Nephron (organoid): ENCODE data around the gene DYNLT4.

ENCODE experiments used
- H3K27ac Mint-ChIP-seq, 3 experiments: 2 replicates each; pipeline ENCODE4 v1.8.0; 2020; ENCODE audit warnings: mixed read lengths in 3 of 3, mild to moderate bottlenecking in 2 of 3, moderate library complexity in 1 of 3
- H3K27me3 Mint-ChIP-seq: 2 replicates; pipeline ENCODE4 v1.8.0; 2021; ENCODE audit warnings: low read depth, mild to moderate bottlenecking, moderate library complexity, mixed read lengths
- H3K36me3 Mint-ChIP-seq: 2 replicates; pipeline ENCODE4 v1.8.0; 2020; ENCODE audit warnings: low read depth, mixed read lengths
- H3K4me1 Mint-ChIP-seq: 2 replicates; pipeline ENCODE4 v1.8.0; 2020; ENCODE audit warnings: mixed read lengths
- H3K4me3 Mint-ChIP-seq, 3 experiments: 2 replicates each; pipeline ENCODE4 v1.8.0; 2020; ENCODE audit warnings: mild to moderate bottlenecking in 3 of 3, mixed read lengths in 3 of 3, moderate library complexity in 2 of 3
- H3K9me3 Mint-ChIP-seq: 2 replicates; pipeline ENCODE4 v1.8.0; 2020; ENCODE audit warnings: mixed read lengths
- TF ChIP-seq, protein P1 (sequence below), 3 experiments: fragments of 200-600 bp; sonication (generic); IDR thresholded peaks; one replicate each; pipeline ENCODE4 v1.5.0; 2021; ENCODE audit warnings: antibody characterized with exemption in 3 of 3; ENCODE audit not compliant: unreplicated experiment in 3 of 3

Gene DYNLT4

DNA sequence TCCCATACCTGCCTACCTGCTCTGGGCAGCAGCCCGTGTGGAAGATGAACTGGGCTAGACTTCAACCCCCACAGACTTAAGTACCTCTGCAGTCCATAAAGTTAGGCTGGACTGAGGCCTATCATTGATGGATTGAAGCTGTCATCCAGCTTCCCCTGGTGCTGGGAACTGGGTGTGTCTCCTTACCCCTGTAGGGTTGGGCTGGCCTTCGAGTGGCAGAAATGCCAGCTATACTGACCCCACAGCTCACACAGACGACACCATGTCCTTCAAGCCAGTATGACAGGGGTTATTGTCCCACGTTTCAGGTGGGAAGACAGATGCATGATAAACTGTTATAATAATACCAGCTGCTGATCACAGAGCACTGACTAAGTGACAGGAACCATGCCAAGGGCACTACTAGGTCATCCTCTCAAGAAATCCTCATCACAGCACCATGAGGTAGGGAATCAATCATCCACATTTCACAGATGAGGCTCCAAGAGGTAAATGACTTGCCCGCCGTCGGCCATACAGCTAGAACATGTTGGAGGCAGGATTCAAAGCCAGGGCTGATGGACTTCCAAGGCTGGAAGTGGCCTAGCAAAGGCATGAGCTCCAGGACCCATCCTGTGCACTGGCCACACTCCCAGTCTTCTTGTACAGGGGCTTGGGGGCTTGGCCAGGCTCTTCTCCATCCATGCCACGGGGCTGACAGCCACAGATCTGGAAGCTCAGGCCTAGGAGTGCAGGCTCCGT, 18.9 kb downstream of the DYNLT4 start, which contains the start of gene BEST4:
Gene BEST4 (minus strand): TSS at position 51 of the 741 bp plus-strand sequence. CDS start 465 bp downstream, outside the sequence.
- Mint-ChIP-seq H3K27ac (no peak within 1 kb of the TSS), H3K9me3 (no peaks in the 10 kb centered on the region), H3K27me3 (peaks cover 3% of the 10 kb centered on the region), H3K4me3 (no peak within 1 kb of the TSS), H3K36me3 (peaks cover 7% of the 10 kb centered on the region), H3K4me1 (peaks cover 21% of the 10 kb centered on the region)
- TF ChIP-seq, protein P1, sequence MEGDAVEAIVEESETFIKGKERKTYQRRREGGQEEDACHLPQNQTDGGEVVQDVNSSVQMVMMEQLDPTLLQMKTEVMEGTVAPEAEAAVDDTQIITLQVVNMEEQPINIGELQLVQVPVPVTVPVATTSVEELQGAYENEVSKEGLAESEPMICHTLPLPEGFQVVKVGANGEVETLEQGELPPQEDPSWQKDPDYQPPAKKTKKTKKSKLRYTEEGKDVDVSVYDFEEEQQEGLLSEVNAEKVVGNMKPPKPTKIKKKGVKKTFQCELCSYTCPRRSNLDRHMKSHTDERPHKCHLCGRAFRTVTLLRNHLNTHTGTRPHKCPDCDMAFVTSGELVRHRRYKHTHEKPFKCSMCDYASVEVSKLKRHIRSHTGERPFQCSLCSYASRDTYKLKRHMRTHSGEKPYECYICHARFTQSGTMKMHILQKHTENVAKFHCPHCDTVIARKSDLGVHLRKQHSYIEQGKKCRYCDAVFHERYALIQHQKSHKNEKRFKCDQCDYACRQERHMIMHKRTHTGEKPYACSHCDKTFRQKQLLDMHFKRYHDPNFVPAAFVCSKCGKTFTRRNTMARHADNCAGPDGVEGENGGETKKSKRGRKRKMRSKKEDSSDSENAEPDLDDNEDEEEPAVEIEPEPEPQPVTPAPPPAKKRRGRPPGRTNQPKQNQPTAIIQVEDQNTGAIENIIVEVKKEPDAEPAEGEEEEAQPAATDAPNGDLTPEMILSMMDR (IDR thresholded peaks at IDR 0.05; ENCODE audit: unreplicated experiment in 3 of 3): no peak

DNA sequence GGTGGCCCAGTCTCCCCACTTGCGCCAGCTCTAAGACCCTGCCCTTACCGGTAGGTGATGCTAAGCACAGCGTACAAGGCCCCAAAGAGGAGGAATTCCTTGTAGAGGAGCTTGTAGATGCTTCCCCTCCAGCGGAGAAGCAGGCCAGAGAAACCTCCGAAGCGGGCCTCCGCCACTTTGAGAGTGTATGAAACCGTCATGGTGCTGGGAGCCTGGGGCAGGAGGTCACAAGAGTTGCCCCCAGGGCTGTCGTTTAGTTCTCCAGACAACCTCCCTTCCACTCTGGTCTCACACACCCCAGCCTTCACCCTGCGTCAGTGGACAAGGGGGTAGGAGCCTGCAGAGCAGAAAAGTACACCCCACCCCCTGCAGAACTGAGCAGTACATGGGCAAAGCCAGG, 19.6 kb downstream of the DYNLT4 start:
- no peak overlapping the region for H3K4me3 Mint-ChIP-seq
- peaks cover 3% of the 10 kb centered on the region for H3K27me3 Mint-ChIP-seq
- H3K36me3 Mint-ChIP-seq: peaks cover 8% of the 10 kb centered on the region
- no peaks in the 10 kb centered on the region for H3K9me3 Mint-ChIP-seq
- no peak overlapping the region for H3K27ac Mint-ChIP-seq
- peaks cover 15% of the 10 kb centered on the region for H3K4me1 Mint-ChIP-seq
- TF ChIP-seq, protein P1 (IDR thresholded peaks at IDR 0.05; ENCODE audit: unreplicated experiment in 3 of 3): no peak

DNA sequence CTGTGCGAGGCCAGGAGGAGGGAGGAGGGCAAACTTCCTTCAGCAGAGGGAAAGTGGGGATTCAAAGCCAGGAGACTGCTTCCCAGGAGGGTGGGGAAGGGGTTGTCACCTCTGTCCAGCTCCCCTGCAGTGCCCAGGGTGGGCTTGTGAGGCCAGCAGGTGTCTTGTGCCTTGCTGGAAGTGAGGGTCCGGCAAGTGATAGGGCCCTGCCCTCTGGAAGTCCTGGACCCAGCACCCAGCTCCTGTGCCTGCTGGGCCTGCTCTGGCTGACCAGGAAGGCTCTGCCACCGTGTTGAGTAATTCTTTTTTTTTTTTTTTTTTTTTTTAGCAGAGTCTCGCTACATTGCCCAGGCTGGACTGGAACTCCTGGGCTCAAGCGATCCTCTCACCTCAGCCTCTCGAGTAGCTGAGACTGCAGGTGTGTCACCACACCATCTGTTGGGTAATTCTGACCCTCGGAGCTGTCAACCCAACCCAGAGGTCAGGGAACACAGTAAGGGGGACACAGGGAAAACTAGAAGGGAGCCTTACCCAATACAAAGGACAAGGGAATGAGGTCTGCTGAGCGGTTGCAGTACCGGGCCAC, 20.2 kb downstream of the DYNLT4 start:
- TF ChIP-seq, protein P1 (IDR thresholded peaks at IDR 0.05; ENCODE audit: unreplicated experiment in 3 of 3): no peak
- peak overlapping the region; percentile 50 to 65 (median 57) for H3K4me3 Mint-ChIP-seq
- H3K27me3 Mint-ChIP-seq: peaks cover 3% of the 10 kb centered on the region
- peaks cover 8% of the 10 kb centered on the region for H3K36me3 Mint-ChIP-seq
- peak overlapping the region in 1 of 3 experiments; percentile 60 for H3K27ac Mint-ChIP-seq
- H3K4me1 Mint-ChIP-seq: peaks cover 15% of the 10 kb centered on the region
- no peaks in the 10 kb centered on the region for H3K9me3 Mint-ChIP-seq

DNA sequence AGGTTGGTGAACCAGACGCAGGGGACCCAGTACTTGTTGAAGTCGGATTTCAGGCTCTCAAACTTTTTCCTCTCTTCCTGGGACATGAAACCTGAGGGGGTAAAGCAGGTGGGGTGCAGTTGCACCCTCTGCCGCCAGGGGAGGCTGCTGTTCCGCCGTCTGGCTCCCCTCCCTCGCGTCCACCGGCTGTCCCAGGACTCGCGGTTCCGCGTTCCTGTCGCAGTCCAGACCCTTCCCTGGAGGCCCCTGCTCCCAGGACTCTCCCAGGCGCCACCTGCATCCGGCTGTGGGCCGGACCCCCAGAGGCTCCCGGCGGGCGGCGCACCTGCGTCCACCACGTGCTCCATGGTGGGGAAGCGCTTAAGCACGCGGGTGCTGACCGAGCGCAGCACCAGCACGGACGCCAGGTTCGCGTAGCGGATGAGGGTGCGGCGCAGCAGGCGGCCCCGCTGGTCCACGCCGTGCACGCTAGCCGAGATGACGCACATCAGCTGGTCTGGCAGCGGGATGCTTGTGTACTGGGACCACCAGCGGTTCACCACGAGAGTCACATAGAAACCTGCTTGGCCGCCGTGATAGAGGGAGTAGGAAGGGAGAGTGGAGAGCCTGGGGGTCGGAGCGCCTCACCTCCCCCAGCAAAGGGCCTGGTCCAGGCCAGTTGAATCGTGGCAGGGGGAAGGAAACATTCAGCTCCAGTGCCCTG, 20.9 kb downstream of the DYNLT4 start:
- no peaks in the 10 kb centered on the region for H3K9me3 Mint-ChIP-seq
- H3K27me3 Mint-ChIP-seq: peaks cover 3% of the 10 kb centered on the region
- peak overlapping the region; percentile 57 to 68 (median 65) for H3K4me3 Mint-ChIP-seq
- H3K36me3 Mint-ChIP-seq: peaks cover 13% of the 10 kb centered on the region
- H3K27ac Mint-ChIP-seq: peak overlapping the region in 1 of 3 experiments; percentile 60
- H3K4me1 Mint-ChIP-seq: peaks cover 15% of the 10 kb centered on the region
- TF ChIP-seq, protein P1 (IDR thresholded peaks at IDR 0.05; ENCODE audit: unreplicated experiment in 3 of 3): peak; percentile 98 to 99 (median 98)

DNA sequence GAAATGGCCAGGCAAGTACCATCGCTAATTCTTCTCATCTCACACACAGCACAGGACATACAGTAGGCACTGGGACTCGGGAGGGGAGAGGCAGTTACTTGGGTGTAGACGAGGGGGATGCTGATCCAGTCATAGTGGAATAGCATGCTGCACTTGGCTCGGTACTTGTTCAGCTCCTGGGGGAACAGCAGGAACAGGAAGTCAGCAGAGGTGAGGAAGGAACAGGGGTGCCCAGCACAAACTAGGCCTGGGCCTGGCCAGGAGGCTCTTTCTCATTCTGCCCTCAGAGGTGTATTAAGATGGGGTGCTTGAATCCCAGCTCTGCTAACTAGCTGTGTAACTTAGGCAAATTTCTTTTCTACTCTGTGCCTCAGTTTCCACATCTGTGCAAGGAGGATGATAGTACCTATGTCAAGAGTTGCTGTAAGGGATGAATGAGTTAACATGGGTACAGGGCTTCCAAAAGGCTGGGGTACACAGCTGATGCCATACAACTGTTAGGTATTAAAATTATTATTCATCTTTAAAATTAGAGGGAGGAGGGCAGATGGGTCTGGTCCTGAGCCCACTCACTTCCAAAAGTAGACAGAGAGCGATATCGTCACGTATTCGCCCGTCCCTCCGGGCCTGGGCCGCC, 21.5 kb downstream of the DYNLT4 start:
- Mint-ChIP-seq H3K27me3 (peaks cover 3% of the 10 kb centered on the region), H3K27ac (peak overlapping the region in 1 of 3 experiments; percentile 39), H3K9me3 (no peaks in the 10 kb centered on the region), H3K4me1 (peaks cover 15% of the 10 kb centered on the region), H3K36me3 (peaks cover 20% of the 10 kb centered on the region), H3K4me3 (peak overlapping the region; percentile 57 to 68 (median 65))
- TF ChIP-seq, protein P1 (IDR thresholded peaks at IDR 0.05; ENCODE audit: unreplicated experiment in 3 of 3): no peak
